CD4-positive, alpha-beta T cell (primary cell): Measurements from ENCODE around the gene UQCC2. TPM values are rescaled to one million over a fixed set of nuclear protein-coding genes. Genes with fewer than 3 reads are reported as not detected.

ENCODE experiments used
- ATAC-seq: fragments of 200-7000 bp; cut with Tn5 transposase; one replicate; pipeline ENCODE4 v1.10.0; 2022; ENCODE audit warnings: mild to moderate bottlenecking; ENCODE audit not compliant: poor library complexity
- CTCF ChIA-PET: fragments of 350-600 bp; sonication (Branson Sonifier 250); formaldehyde crosslinking; loops from one replicate; lab custom pipeline; 2021; ENCODE audit warnings: antibody characterized with exemption, inconsistent platforms; lab: Charles Lee
- POLR2A ChIA-PET: fragments of 350-600 bp; sonication (Branson Sonifier 250); formaldehyde crosslinking; loops from one replicate; lab custom pipeline; 2021; ENCODE audit warnings: antibody characterized with exemption, inconsistent platforms; lab: Charles Lee
- DNase-seq, 14 experiments: peaks; one replicate each; pipeline ENCODE4 v3.0.0-alpha.2; 2013 to 2020; ENCODE audit warnings: mixed read lengths in 2 of 14
- H3K27ac ChIP-seq, 2 donors: one replicate each; pipeline versions ENCODE4 v1.5.1 to v1.7.0; 2013; ENCODE audit warnings: low read length in 2 of 2, low read depth in 1 of 2, mild to moderate bottlenecking in 1 of 2
- H3K27me3 ChIP-seq, 2 experiments: 1 replicate in 1 of 2; 2 replicates in 1 of 2; pipeline versions ENCODE4 v1.6.1 to v1.7.0; 2013; ENCODE audit warnings: low read length in 2 of 2, control low read depth in 1 of 2, mild to moderate bottlenecking in 1 of 2, moderate library complexity in 1 of 2; ENCODE audit not compliant: insufficient read depth in 2 of 2, control insufficient read depth in 1 of 2
- H3K36me3 ChIP-seq: one replicate; pipeline ENCODE4 v1.6.1; 2013; ENCODE audit warnings: low read length, control low read depth; ENCODE audit not compliant: insufficient read depth
- H3K4me1 ChIP-seq: one replicate; pipeline ENCODE4 v1.6.1; 2013; ENCODE audit warnings: low read length, control low read depth; ENCODE audit not compliant: insufficient read depth
- H3K4me3 ChIP-seq: one replicate; pipeline ENCODE4 v1.5.1; 2013; ENCODE audit warnings: mild to moderate bottlenecking, low read length, moderate library complexity
- H3K9me3 ChIP-seq, 2 experiments: 1 replicate in 1 of 2; 2 replicates in 1 of 2; pipeline versions ENCODE4 v1.6.1 to v1.7.0; 2013; ENCODE audit warnings: low read length in 2 of 2, mild to moderate bottlenecking in 2 of 2, control low read depth in 1 of 2, moderate library complexity in 1 of 2; ENCODE audit not compliant: control insufficient read depth in 1 of 2, insufficient read depth in 1 of 2
- H3K27ac Mint-ChIP-seq: one replicate; pipeline ENCODE4 v1.8.0; 2020; ENCODE audit warnings: mixed read lengths
- H3K27me3 Mint-ChIP-seq: one replicate; pipeline ENCODE4 v1.8.0; 2021; ENCODE audit warnings: mixed read lengths
- H3K36me3 Mint-ChIP-seq: one replicate; pipeline ENCODE4 v1.8.0; 2021; ENCODE audit warnings: low read depth, mixed read lengths
- H3K4me1 Mint-ChIP-seq: one replicate; pipeline ENCODE4 v1.8.0; 2021; ENCODE audit warnings: low read depth, mixed read lengths
- H3K4me3 Mint-ChIP-seq: one replicate; pipeline ENCODE4 v1.8.0; 2020; ENCODE audit warnings: mild to moderate bottlenecking, mixed read lengths
- H3K9me3 Mint-ChIP-seq: one replicate; pipeline ENCODE4 v1.8.0; 2020; ENCODE audit warnings: mixed read lengths
- CTCF ChIP-seq: fragments of 200-600 bp; IDR thresholded peaks from one replicate; pipeline ENCODE4 v1.8.0; 2022; ENCODE audit warnings: antibody characterized with exemption, mild to moderate bottlenecking
- intact Hi-C, 2 experiments: fragments of 100-400 bp; cut with DNase I in 1 of 2; cut with micrococcal nuclease in 1 of 2; formaldehyde crosslinking; loops; one replicate each; pipeline versions ENCODE4 v1.15.1 to v1.9.0; 2023 to 2025; cut with DNase I, micrococcal nuclease
- total RNA-seq, 174 experiments: library from RNA in 2 of 174; stranded (reverse) in 2 of 174; gene quantifications; one replicate each; pipeline ENCODE4 v1.2.3 and lab custom pipeline; 2021 to 2026

UQCC2 gene
- total RNA-seq, 2 experiments from 2014 or later: 8.7 to 9.3 TPM

DNA sequence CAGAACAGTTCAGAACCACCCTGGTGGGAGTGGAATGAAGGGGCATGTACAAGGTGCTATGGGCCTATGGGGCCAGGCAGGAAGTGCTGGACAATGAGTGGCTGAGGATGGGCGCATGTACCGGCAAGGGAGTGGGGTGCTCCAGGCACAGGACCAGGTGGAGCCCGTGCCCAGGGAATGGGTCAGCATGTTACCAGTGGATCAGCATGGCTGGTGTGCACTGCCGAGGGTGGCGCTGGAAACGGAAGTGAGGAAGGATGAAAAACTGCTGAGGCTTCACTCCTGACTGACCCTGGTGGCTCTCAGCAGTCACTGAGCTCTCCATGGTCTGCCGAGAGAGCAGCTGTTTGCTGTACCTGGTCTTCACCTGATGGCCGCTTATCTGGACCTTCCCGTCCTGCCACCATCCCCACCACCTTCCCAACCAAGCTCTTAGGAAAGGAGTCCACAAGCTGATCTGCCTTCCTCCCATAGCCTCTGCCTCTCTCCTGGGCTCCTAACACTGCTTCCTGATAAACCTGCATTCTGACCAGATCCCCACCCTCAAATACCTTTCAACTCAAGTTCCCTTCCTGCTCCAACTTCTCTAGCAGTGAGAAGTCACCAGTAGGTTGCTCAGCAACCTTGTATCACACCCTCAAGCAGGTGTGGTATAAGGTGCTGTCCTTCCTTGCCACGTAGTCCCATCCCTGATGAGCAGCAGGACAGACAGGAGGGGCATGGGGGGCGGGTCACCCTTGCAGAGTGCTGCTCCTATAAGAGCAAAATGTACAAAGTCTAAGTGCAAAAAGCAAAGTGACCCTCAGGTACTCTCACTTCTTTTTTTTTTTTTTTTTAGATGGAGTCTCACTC is 7.1 kb downstream of the UQCC2 start:
- Histone ChIP-seq H3K9me3 (no peaks in the 10 kb centered on the region), H3K36me3 (no peaks in the 10 kb centered on the region), H3K27ac (no peak overlapping the region), H3K4me1 (peaks cover 11% of the 10 kb centered on the region), H3K27me3 (no peaks in the 10 kb centered on the region), H3K4me3 (no peak overlapping the region)
- POLR2A ChIA-PET: no interaction called here
- H3K27me3 Mint-ChIP-seq: no peaks in the 10 kb centered on the region
- peaks cover 28% of the 10 kb centered on the region for H3K36me3 Mint-ChIP-seq
- peaks cover 25% of the 10 kb centered on the region for H3K4me1 Mint-ChIP-seq
- CTCF ChIA-PET: interaction anchor here (1.1 kb wide), 1 partner anchor 125 kb away, joined by 3 read pairs; the partner anchor contains the start of gene BAK1
- no peak overlapping the region for H3K4me3 Mint-ChIP-seq
- TF ChIP-seq CTCF: no peak
- no peak overlapping the region for H3K27ac Mint-ChIP-seq
- no peaks in the 10 kb centered on the region for H3K9me3 Mint-ChIP-seq
- ATAC-seq: no peak
- intact Hi-C loops: loop anchor here in 1 of 2 experiments (5.0 kb wide), 1 partner anchor 37 kb away; no protein-coding TSS in a partner anchor
- DNase-seq: no peak

- ChIA-PET POLR2A (interaction anchor here (0.5 to 1.0 kb wide), 2 partner anchors 132 to 360 kb away, joined by 3 read pairs; no protein-coding TSS in a partner anchor), CTCF (interaction anchor here (0.5 to 4.3 kb wide), 4 partner anchors 9 to 81 kb away, joined by 3 to 38 read pairs (median 4); partner anchors contain the start of gene UQCC2)
- intact Hi-C loops: loop anchor here in 1 of 2 experiments (5.0 kb wide), 1 partner anchor 35 kb away; no protein-coding TSS in a partner anchor
Observed at GRCh38 chr6:33702345-33702977, 9.0 kb downstream of the UQCC2 start.

More at GRCh38 chr6:33702345-33702977, 9.0 kb downstream of the UQCC2 start:
- Mint-ChIP-seq H3K27ac (no peak overlapping the region), H3K27me3 (no peaks in the 10 kb centered on the region), H3K9me3 (no peaks in the 10 kb centered on the region), H3K4me1 (peaks cover 35% of the 10 kb centered on the region), H3K4me3 (no peak overlapping the region), H3K36me3 (peaks cover 21% of the 10 kb centered on the region)
- Histone ChIP-seq H3K4me3 (no peak overlapping the region), H3K9me3 (no peaks in the 10 kb centered on the region), H3K27ac (no peak overlapping the region), H3K4me1 (peaks cover 22% of the 10 kb centered on the region), H3K36me3 (peaks cover 8% of the 10 kb centered on the region), H3K27me3 (no peaks in the 10 kb centered on the region)
- DNase-seq (peak in 4 of 14 experiments; percentile 26 to 65 (median 42)), ATAC-seq (peak; percentile 42)
- no peak for TF ChIP-seq CTCF
